Measurements from ENCODE around the gene ARMCX4.

The ARMCX4 gene

GRCh38 chrX:101507372-101507771, 22.1 kb downstream of the ARMCX4 start:
- H3K4me3 Mint-ChIP-seq = no peak overlapping the region

GRCh38 chrX:101507986-101508385, 22.7 kb downstream of the ARMCX4 start:
- Mint-ChIP-seq H3K27me3 (no peaks in the 10 kb centered on the region), H3K4me1 (ENCODE audit: low read depth) (no peaks in the 10 kb centered on the region), H3K4me3 (no peak overlapping the region), H3K9me3 (ENCODE audit: low read depth) (no peaks in the 10 kb centered on the region), H3K36me3 (peaks cover 2% of the 10 kb centered on the region), H3K27ac (no peak overlapping the region)

More at GRCh38 chrX:101507372-101507771, 22.1 kb downstream of the ARMCX4 start:
- Mint-ChIP-seq H3K27ac (no peak overlapping the region), H3K4me1 (ENCODE audit: low read depth) (no peaks in the 10 kb centered on the region), H3K9me3 (ENCODE audit: low read depth) (no peaks in the 10 kb centered on the region), H3K27me3 (no peaks in the 10 kb centered on the region), H3K36me3 (peaks cover 2% of the 10 kb centered on the region)

- Mint-ChIP-seq H3K4me3 (no peak overlapping the region), H3K4me1 (ENCODE audit: low read depth) (no peaks in the 10 kb centered on the region), H3K9me3 (ENCODE audit: low read depth) (no peaks in the 10 kb centered on the region), H3K27me3 (no peaks in the 10 kb centered on the region), H3K36me3 (no peaks in the 10 kb centered on the region), H3K27ac (no peak overlapping the region)
These were observed 45.7 kb downstream of the ARMCX4 start for GRCh38 chrX:101530944-101531343.

All from activated naive CD8-positive, alpha-beta T cell (primary cell).